Stimulated activated CD8-positive, alpha-beta memory T cell treated with anti-CD3 and anti-CD28 coated beads, Interleukin-2, amount 100 ng/mL, for 48 hours (primary cell): ENCODE results near the gene CDKN1C.
"Not testable (repeated sequence)": the region's sequence is repeated elsewhere in the genome, so short reads cannot be mapped to it uniquely, and the experiment has no call there.

Source experiments
- DNase-seq, 2 donors: peaks; one replicate each; pipeline ENCODE4 v3.0.0-alpha.2; 2020; ENCODE audit warnings: low read depth in 2 of 2

The CDKN1C gene

GRCh38 chr11:2909133-2909902 lies 23.7 kb upstream of the CDKN1C start:
- DNase-seq = no peak

GRCh38 chr11:2908130-2908529 lies 22.6 kb upstream of the CDKN1C start:
- DNase-seq = no peak

DNA sequence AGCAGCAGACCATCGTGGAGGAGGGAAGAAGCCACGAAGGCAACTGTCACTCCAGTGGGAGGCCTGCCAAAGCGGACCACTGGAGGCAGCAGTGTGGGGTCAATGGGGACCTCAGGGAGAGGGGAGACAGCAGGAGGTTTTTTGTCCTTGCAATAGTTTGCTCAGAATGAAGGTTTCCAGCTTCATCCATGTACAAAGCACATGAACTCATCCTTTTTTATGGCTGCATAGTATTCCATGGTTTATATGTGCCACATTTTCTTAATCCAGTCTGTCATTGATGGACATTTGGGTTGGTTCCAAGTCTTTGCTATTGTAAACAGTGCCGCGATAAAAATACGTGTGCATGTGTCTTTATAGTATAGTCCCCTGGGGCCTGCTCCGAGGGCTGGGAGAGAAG lies 19.7 kb upstream of the CDKN1C start:
- not testable (repeated sequence) for DNase-seq

DNA sequence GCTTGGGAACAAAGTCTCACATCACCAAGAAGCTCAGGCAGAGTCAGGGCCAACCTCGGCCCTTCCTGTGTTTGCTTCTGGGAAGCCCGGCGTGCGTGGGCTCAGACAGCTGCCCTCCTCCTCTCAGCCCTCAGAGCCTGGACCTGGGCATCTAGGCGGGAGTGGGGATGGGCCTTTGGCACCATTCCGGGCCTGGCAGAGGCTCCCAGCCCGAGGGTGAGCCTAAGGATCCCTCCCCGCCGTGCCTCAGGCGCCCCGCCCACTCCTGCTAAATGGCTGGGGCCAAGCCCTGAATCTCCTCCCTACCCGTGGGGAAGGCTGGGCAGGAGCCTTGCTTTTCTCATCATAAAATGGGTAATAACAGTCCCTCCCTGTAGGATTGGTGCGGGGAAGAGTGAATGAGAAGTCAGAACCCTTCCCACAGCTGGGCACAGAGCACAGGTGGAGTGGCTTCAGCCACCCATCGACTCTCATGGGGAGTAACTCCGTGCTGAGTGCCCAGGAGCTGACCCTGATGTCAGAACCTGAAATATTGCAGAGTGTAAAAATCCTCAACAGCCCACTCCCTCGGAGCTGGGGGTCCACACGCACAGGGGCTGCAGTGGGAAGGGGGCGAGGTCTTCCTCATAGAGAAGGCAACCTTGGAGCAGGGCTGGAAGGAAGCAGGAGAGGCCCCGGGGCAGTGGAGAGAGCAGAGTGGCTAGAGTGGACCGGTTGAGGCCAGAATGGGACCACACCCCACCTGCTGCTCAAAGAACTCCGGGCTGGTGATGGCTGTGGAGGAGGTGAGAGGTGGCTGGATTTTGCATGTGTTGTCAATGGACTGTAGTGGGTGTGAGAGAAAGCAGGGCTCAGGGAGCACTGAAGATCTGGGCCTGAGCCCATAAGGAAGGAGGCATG lies 18.8 kb upstream of the CDKN1C start:
- no peak for DNase-seq

- DNase-seq = no peak
Observed at GRCh38 chr11:2903672-2904011, 18.1 kb upstream of the CDKN1C start.

DNA sequence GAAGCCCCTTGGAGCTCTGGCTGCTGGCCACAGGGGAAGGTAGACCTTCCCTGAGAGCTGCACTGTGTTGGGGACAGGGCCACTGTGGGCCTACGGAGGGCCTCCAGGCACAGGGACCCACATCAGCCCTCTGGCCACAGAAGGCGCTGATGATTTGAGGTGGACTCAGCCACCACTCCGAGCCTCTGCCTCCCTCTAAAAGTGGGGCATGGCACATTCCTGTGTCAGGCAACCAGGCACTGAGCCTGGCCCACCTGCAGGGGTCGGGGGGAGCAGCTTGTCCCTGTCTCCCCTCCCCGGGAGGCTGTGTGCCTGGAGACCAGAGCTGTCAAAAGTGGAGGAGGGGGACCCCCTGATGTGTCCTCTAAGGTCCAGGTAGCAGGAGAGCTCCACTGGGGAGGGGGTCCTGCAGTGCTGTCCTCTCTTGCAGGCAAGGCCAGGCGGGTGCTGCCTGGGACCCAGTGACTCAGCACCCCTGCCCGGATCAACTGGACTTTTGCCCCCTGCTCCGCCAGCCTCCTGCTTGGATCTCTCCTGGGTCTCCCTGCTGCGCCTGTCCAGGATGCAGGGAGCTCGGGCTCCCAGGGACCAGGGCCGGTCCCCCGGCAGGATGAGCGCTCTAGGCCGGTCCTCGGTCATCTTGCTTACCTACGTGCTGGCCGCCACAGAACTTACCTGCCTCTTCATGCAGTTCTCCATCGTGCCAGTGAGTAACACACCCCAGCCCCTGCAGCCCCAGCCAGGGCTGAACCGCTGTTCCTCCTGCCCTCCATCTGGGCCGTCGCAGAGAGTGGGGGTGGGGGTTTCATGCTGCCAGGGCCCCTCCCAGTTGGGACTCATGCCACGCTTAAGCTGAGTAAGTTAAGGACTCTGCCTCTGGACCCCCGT lies 17.5 kb upstream of the CDKN1C start:
- DNase-seq = no peak

- peak; percentile 95 to 97 for DNase-seq
Observed at GRCh38 chr11:2901854-2902783, 16.5 kb upstream of the CDKN1C start.

- DNase-seq = no peak
Observed at GRCh38 chr11:2901196-2901796, 15.7 kb upstream of the CDKN1C start.

- DNase-seq = no peak
Observed at GRCh38 chr11:2899080-2899783, 13.7 kb upstream of the CDKN1C start.

DNA sequence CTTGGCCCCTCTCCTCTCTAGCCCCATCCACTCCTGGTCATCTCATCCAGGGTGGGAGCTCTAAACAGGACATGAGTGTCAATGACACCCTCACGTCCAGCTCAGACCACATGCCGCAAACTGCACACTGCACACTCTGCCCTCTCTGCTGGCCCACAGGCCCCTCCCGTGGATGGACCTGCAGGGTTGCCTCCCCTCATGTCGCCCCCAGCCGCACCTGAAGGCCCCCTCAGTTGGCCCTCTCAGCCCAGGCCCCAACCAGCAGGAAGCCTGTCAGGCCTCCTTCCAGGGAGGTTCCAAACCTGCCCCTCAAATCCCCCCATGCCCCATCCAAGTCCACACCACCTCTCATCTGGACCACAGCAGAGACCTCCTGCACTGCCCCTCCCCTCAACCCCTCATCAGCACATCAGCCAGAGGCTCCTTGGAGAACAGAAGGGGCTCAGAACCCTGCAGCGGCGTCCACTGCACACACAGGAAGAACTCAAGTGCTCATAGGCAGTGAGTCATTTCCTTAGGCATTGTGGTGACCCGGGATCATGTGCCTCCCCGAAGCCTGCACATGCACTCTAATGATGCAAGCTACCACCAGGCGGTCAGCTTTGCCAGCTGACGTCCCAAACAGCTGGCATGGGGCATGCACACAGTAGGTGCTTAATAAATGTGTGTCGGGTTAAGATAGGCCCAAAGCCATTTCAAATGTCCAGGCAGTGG lies 12.9 kb upstream of the CDKN1C start:
- DNase-seq = peak in 1 of 2 donors; percentile 41

GRCh38 chr11:2897048-2897447 lies 11.5 kb upstream of the CDKN1C start:
- DNase-seq = no peak

- no peak for DNase-seq
Observed at GRCh38 chr11:2896047-2896446, 10.5 kb upstream of the CDKN1C start.

DNA sequence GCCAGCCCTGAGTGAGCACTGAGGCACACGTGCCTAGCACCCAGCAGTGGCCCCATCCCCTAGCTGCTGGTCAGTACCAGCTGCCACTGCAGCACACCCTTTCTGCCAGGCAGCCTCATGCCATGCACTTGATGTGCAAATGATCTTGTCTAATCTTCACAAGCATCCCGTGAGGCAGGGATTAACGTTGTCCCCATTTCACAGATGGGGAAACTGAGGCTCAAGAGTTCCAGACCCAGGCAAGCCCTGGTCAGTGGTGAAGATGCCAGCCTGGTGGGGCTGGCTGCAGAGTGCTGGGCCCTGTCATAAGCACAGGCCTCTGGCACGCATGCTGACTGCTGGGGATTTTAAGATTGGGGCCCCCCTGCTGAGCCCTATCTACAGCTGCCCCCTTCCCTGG lies 8.4 kb upstream of the CDKN1C start:
- DNase-seq = no peak

DNA sequence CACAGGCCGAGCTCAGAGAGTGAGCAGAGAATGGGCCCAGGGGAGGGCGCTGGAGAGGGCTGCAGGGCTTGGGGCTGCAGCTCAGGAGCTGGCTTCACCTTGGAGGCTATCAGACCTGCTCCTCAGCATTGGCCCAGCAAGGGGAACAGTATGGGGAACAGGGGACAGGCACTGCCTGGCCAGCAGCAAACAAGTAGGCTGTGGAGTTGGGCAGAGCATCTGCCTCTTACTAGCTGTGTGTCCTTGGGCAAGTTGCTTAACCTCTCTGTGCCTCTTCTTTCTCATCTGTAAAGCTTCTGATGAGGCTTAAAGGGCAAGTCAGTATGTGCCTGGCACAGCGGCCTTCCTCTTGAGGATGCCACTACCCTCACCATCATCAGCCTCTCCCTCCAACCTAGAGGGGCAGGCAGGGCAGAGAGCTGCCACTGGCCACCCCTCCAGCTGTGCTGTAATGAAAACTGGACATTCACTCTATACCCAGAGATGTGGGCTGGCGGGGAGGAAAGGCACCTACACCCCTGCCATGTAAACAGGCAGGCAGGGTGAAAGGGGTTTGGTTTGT lies 7.5 kb upstream of the CDKN1C start:
- peak in 1 of 2 donors; percentile 33 for DNase-seq

- DNase-seq = peak in 1 of 2 donors; percentile 39
Observed at GRCh38 chr11:2892215-2892966, 6.8 kb upstream of the CDKN1C start.

GRCh38 chr11:2891326-2892214 lies 6.0 kb upstream of the CDKN1C start:
- DNase-seq = peak in 1 of 2 donors; percentile 39
